Esophagus muscularis mucosa (tissue), 4 donors: Measurements from ENCODE around the gene CDKN2B-AS1. TPM values are rescaled to one million over a fixed set of nuclear protein-coding genes. Genes with fewer than 3 reads are reported as not detected.

Experiments used
- DNase-seq: peaks from one replicate; pipeline ENCODE4 v3.0.0-alpha.2; 2017; ENCODE audit errors: extremely low spot score
- H3K27ac ChIP-seq, 4 donors: fragments of 200-600 bp; sonication (generic); replicated peaks in 1 of 4; 1 replicate in 3 of 4; 2 replicates in 1 of 4; pipeline ENCODE4 v1.5.1; 2016 to 2019; ENCODE audit warnings: mild to moderate bottlenecking in 1 of 4
- H3K27me3 ChIP-seq, 4 donors: fragments of 200-600 bp; sonication (generic); one replicate each; pipeline versions ENCODE4 v1.5.1 to v1.6.0; 2016 to 2019
- H3K36me3 ChIP-seq, 4 donors: fragments of 200-600 bp; sonication (generic); one replicate each; pipeline ENCODE4 v1.5.1; 2016 to 2019
- H3K4me1 ChIP-seq, 4 donors: fragments of 200-600 bp; sonication (generic); one replicate each; pipeline ENCODE4 v1.5.1; 2016 to 2019
- H3K4me3 ChIP-seq, 4 donors: fragments of 200-600 bp; sonication (generic); 1 replicate in 2 of 4; 2 replicates in 2 of 4; pipeline ENCODE4 v1.5.1; 2016 to 2019; ENCODE audit warnings: mild to moderate bottlenecking in 4 of 4, moderate library complexity in 1 of 4
- H3K9me3 ChIP-seq, 4 donors: fragments of 200-600 bp; sonication (generic); 1 replicate in 3 of 4; 2 replicates in 1 of 4; pipeline ENCODE4 v1.5.1; 2016 to 2019
- EP300 ChIP-seq: sonication (generic); formaldehyde crosslinking; IDR thresholded peaks from one replicate; pipeline ENCODE4 v1.6.1; 2017; ENCODE audit warnings: antibody characterized with exemption
- POLR2A ChIP-seq: fragments of 450-650 bp; IDR thresholded peaks from one replicate; pipeline ENCODE4 v1.6.1; 2017; ENCODE audit warnings: antibody characterized with exemption, moderate library complexity, mild to moderate bottlenecking, low read depth
- POLR2AphosphoS5 ChIP-seq, 2 donors: sonication (generic); formaldehyde crosslinking; IDR thresholded peaks; one replicate each; pipeline ENCODE4 v1.6.1; 2017; ENCODE audit warnings: antibody characterized with exemption in 2 of 2
- WGBS: methylation state at CpG from one replicate; pipeline ENCODE4 v1.1.5; 2018; 5-methylcytosine and 5-hydroxymethylcytosine counted together
- intact Hi-C: fragments of 100-400 bp; cut with DNase I; formaldehyde crosslinking; loops from one replicate; pipeline ENCODE4 v1.15.1; 2023
- total RNA-seq, 4 donors: library from RNA; depleted of rRNA; stranded (reverse); fragments of >200 nt; gene quantifications; one replicate each; pipeline versions ENCODE4 v1.1.0 to v1.2.1, GENCODE V29; 2016
- TF ChIP-seq, protein P1 (sequence below), 3 experiments: fragments of 200-600 bp in 2 of 3; fragments of 450-650 bp in 1 of 3; sonication (generic) in 2 of 3; IDR thresholded peaks; one replicate each; pipeline ENCODE4 v1.5.1; 2017 to 2019; ENCODE audit warnings: antibody characterized with exemption in 3 of 3, mild to moderate bottlenecking in 2 of 3, moderate library complexity in 1 of 3

CDKN2B-AS1 gene
- total RNA-seq, 4 donors from 2014 or later = 0.52 to 1.3 (median 0.85) TPM

GRCh38 chr9:22031655-22032411 is 37.2 kb downstream of the CDKN2B-AS1 start:
- Histone ChIP-seq H3K36me3 (no peaks in the 10 kb centered on the region), H3K4me3 (no peak overlapping the region), H3K27ac (no peak overlapping the region), H3K27me3 (no peaks in the 10 kb centered on the region), H3K9me3 (no peaks in the 10 kb centered on the region), H3K4me1 (no peaks in the 10 kb centered on the region)
- TF ChIP-seq, protein P1, sequence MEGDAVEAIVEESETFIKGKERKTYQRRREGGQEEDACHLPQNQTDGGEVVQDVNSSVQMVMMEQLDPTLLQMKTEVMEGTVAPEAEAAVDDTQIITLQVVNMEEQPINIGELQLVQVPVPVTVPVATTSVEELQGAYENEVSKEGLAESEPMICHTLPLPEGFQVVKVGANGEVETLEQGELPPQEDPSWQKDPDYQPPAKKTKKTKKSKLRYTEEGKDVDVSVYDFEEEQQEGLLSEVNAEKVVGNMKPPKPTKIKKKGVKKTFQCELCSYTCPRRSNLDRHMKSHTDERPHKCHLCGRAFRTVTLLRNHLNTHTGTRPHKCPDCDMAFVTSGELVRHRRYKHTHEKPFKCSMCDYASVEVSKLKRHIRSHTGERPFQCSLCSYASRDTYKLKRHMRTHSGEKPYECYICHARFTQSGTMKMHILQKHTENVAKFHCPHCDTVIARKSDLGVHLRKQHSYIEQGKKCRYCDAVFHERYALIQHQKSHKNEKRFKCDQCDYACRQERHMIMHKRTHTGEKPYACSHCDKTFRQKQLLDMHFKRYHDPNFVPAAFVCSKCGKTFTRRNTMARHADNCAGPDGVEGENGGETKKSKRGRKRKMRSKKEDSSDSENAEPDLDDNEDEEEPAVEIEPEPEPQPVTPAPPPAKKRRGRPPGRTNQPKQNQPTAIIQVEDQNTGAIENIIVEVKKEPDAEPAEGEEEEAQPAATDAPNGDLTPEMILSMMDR (IDR thresholded peaks at IDR 0.05) = no peak
- no peak for TF ChIP-seq POLR2AphosphoS5 (IDR thresholded peaks at IDR 0.05)
- TF ChIP-seq POLR2A = no peak
- TF ChIP-seq EP300 = no peak
- intact Hi-C loops = loop anchor here (10.0 kb wide), 1 partner anchor 217 kb away; no protein-coding TSS in a partner anchor
- WGBS = 86% methylated on average over 4 of the region's 4 CpGs
- DNase-seq = no peak

- intact Hi-C loops = loop anchor here (10.0 kb wide), 1 partner anchor 218 kb away; no protein-coding TSS in a partner anchor
- WGBS = 79% methylated on average over 8 of the region's 8 CpGs
- TF ChIP-seq EP300 (no peak), POLR2A (no peak), POLR2AphosphoS5 (IDR thresholded peaks at IDR 0.05) (no peak)
- TF ChIP-seq, protein P1 (IDR thresholded peaks at IDR 0.05) = no peak
- Histone ChIP-seq H3K9me3 (no peaks in the 10 kb centered on the region), H3K4me3 (no peak overlapping the region), H3K4me1 (peaks cover 0 to 11% (median 3%) of the 10 kb centered on the region in 4 donors), H3K36me3 (no peaks in the 10 kb centered on the region), H3K27ac (no peak overlapping the region), H3K27me3 (no peaks in the 10 kb centered on the region)
- no peak for DNase-seq
Measured at GRCh38 chr9:22033012-22033630, 38.5 kb downstream of the CDKN2B-AS1 start.

- no peak overlapping the region for H3K4me3 ChIP-seq
- WGBS = 85% methylated on average over 2 of the region's 2 CpGs
- no peaks in the 10 kb centered on the region for H3K36me3 ChIP-seq
- no peak for TF ChIP-seq POLR2AphosphoS5 (IDR thresholded peaks at IDR 0.05)
- TF ChIP-seq, protein P1 (IDR thresholded peaks at IDR 0.05) = no peak
- no peak for TF ChIP-seq POLR2A
- TF ChIP-seq EP300 = no peak
- H3K9me3 ChIP-seq = no peaks in the 10 kb centered on the region
- H3K27me3 ChIP-seq = no peaks in the 10 kb centered on the region
- peaks cover 0 to 17% (median 3%) of the 10 kb centered on the region in 4 donors for H3K4me1 ChIP-seq
- intact Hi-C loops = loop anchor here (10.0 kb wide), 1 partner anchor 221 kb away; no protein-coding TSS in a partner anchor
- H3K27ac ChIP-seq = no peak overlapping the region
- DNase-seq = no peak
Measured at GRCh38 chr9:22035591-22036011, 41.0 kb downstream of the CDKN2B-AS1 start.

- H3K4me3 ChIP-seq = no peak overlapping the region
- TF ChIP-seq POLR2A (no peak), EP300 (no peak), POLR2AphosphoS5 (IDR thresholded peaks at IDR 0.05) (no peak)
- TF ChIP-seq, protein P1 (IDR thresholded peaks at IDR 0.05) = no peak
- intact Hi-C loops = loop anchor here (10.0 kb wide), 1 partner anchor 222 kb away; no protein-coding TSS in a partner anchor
- WGBS = 87% methylated on average over 4 of the region's 4 CpGs
- DNase-seq = no peak
- H3K27me3 ChIP-seq = no peaks in the 10 kb centered on the region
- no peaks in the 10 kb centered on the region for H3K36me3 ChIP-seq
- no peak overlapping the region for H3K27ac ChIP-seq
- H3K9me3 ChIP-seq = no peaks in the 10 kb centered on the region
- H3K4me1 ChIP-seq = peaks cover 0 to 17% (median 3%) of the 10 kb centered on the region in 4 donors
Measured at GRCh38 chr9:22036866-22037626, 42.5 kb downstream of the CDKN2B-AS1 start.
